Right lobe of liver (tissue), 6 donors: ENCODE data around the gene IQCH. TPM values are rescaled to one million over a fixed set of nuclear protein-coding genes. Genes with fewer than 3 reads are reported as not detected.

Experiments
- ATAC-seq, 4 donors: fragments of 200-7000 bp; cut with Tn5 transposase; one replicate each; pipeline ENCODE4 v1.9.1; 2020; ENCODE audit warnings: mild to moderate bottlenecking in 4 of 4, moderate library complexity in 4 of 4
- DNase-seq, 3 donors: peaks; one replicate each; pipeline ENCODE4 v3.0.0-alpha.2; 2020
- H3K27ac ChIP-seq, 3 donors: fragments of 200-600 bp; one replicate each; pipeline ENCODE4 v1.8.0; 2022
- H3K27me3 ChIP-seq, 2 donors: fragments of 200-600 bp; one replicate each; pipeline ENCODE4 v1.8.0; 2022
- H3K36me3 ChIP-seq, 4 donors: fragments of 200-600 bp; sonication (generic) in 1 of 4; one replicate each; pipeline versions ENCODE4 v1.5.1 to v1.8.0; 2017 to 2022; ENCODE audit warnings: control low read depth in 1 of 4
- H3K4me1 ChIP-seq, 4 donors: fragments of 200-600 bp; sonication (generic) in 1 of 4; one replicate each; pipeline versions ENCODE4 v1.5.1 to v1.8.0; 2017 to 2022; ENCODE audit warnings: control low read depth in 1 of 4
- H3K4me3 ChIP-seq, 3 donors: fragments of 200-600 bp; one replicate each; pipeline ENCODE4 v1.8.0; 2022
- H3K9me3 ChIP-seq, 4 donors: fragments of 200-600 bp; sonication (generic) in 1 of 4; one replicate each; pipeline versions ENCODE4 v1.5.1 to v1.8.0; 2017 to 2022; ENCODE audit warnings: control low read depth in 1 of 4
- CTCF ChIP-seq, 4 donors: fragments of 200-600 bp in 3 of 4; fragments of 450-650 bp in 1 of 4; IDR thresholded peaks; one replicate each; pipeline versions ENCODE4 v1.5.1 to v1.8.0; 2016 to 2022; ENCODE audit warnings: antibody characterized with exemption in 4 of 4, mild to moderate bottlenecking in 2 of 4
- POLR2A ChIP-seq: fragments of 450-650 bp; IDR thresholded peaks from one replicate; pipeline ENCODE4 v1.6.1; 2017; ENCODE audit warnings: antibody characterized with exemption, mild to moderate bottlenecking
- WGBS: methylation state at CpG from one replicate; pipeline ENCODE4 v1.1.6; 2018; ENCODE audit warnings: low coverage, low lambda C conversion rate; ENCODE audit not compliant: insufficient coverage; ENCODE audit errors: missing lambda C conversion rate; 5-methylcytosine and 5-hydroxymethylcytosine counted together
- intact Hi-C, 2 donors: fragments of 100-400 bp; cut with DNase I; formaldehyde crosslinking; loops; one replicate each; pipeline versions ENCODE4 v1.11.2 to v1.14.1; 2022
- total RNA-seq, 6 experiments: library from RNA; depleted of rRNA in 2 of 6; stranded (reverse); fragments of >200 nt in 2 of 6; fragmentation: NEBNext Ultra II Directional in 3 of 6; extraction: Animal tissue kit (Norgen Biotek cat#: 25700) in 3 of 6; gene quantifications; one replicate each; pipeline versions ENCODE4 v1.1.0 to v1.2.4, GENCODE V29; 2016 to 2023
- donor health status: DM: no; HTN: yes; CAD: no.
- donor health status: DM: no; HTN: no; CAD: no.
- donor health status: DM: no; HTN: no; CAD: no.
- donor health status: DM: no; HTN: yes; CAD: no.
- donor health status: DM: no; HTN: yes; CAD: no.

The IQCH gene
- total RNA-seq, 6 experiments from 2014 or later = 0.91 to 2.3 (median 1.4) TPM

GRCh38 chr15:67383899-67384298 lies 129.3 kb downstream of the IQCH start:
- no peak overlapping the region for H3K4me3 ChIP-seq
- H3K36me3 ChIP-seq = no peaks in the 10 kb centered on the region
- intact Hi-C loops = no loop called here
- DNase-seq (no peak), ATAC-seq (no peak)
- H3K27me3 ChIP-seq = no peaks in the 10 kb centered on the region
- H3K9me3 ChIP-seq = no peaks in the 10 kb centered on the region
- no peaks in the 10 kb centered on the region for H3K4me1 ChIP-seq
- WGBS = 85% methylated on average over 1 of the region's 1 CpG
- no peak for TF ChIP-seq CTCF (IDR thresholded peaks at IDR 0.05)
- no peak for TF ChIP-seq POLR2A
- H3K27ac ChIP-seq = no peak overlapping the region

- no peaks in the 10 kb centered on the region for H3K36me3 ChIP-seq
- TF ChIP-seq POLR2A (no peak), CTCF (IDR thresholded peaks at IDR 0.05) (no peak)
- no peak overlapping the region for H3K27ac ChIP-seq
- DNase-seq (no peak), ATAC-seq (no peak)
- no peaks in the 10 kb centered on the region for H3K4me1 ChIP-seq
- intact Hi-C loops = no loop called here
- no peaks in the 10 kb centered on the region for H3K27me3 ChIP-seq
- no peak overlapping the region for H3K4me3 ChIP-seq
- no peaks in the 10 kb centered on the region for H3K9me3 ChIP-seq
- WGBS = 65% methylated on average over 4 of the region's 4 CpGs
Observed at GRCh38 chr15:67384761-67385160, 130.2 kb downstream of the IQCH start.

- 38% methylated on average over 1 of the region's 1 CpG for WGBS
- TF ChIP-seq CTCF (IDR thresholded peaks at IDR 0.05) (peak in 1 of 4 donors; percentile 5), POLR2A (no peak)
- no peak for ATAC-seq
- Histone ChIP-seq H3K36me3 (no peaks in the 10 kb centered on the region), H3K4me3 (no peak overlapping the region), H3K27me3 (no peaks in the 10 kb centered on the region), H3K27ac (no peak overlapping the region), H3K4me1 (no peaks in the 10 kb centered on the region), H3K9me3 (no peaks in the 10 kb centered on the region)
- intact Hi-C loops = no loop called here
- no peak for DNase-seq
Observed at GRCh38 chr15:67385971-67386370, 131.4 kb downstream of the IQCH start.

DNA sequence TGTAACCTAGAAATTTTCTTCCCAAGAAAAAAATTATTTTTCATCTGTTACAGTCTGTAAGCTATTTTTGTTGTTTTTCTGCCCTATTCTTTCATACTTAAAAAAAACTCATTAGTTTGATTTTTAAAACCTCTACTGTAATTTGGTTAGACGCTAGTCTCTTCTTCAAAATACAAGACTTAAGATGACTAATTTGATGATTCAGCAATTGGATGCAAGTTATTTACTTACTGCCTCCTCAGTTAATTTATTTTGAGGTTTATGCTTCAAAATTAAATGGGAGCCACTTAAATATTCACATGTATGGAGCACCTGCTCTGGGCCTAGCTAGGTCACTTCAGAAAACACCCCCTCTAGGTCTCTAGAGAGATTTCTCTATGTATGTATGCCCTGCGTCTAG lies 132.4 kb downstream of the IQCH start:
- no peaks in the 10 kb centered on the region for H3K36me3 ChIP-seq
- TF ChIP-seq POLR2A (no peak), CTCF (IDR thresholded peaks at IDR 0.05) (no peak)
- intact Hi-C loops = no loop called here
- H3K4me1 ChIP-seq = no peaks in the 10 kb centered on the region
- no peak for DNase-seq
- H3K27ac ChIP-seq = no peak overlapping the region
- H3K27me3 ChIP-seq = no peaks in the 10 kb centered on the region
- WGBS = 96% methylated on average over 2 of the region's 2 CpGs
- H3K9me3 ChIP-seq = no peaks in the 10 kb centered on the region
- no peak overlapping the region for H3K4me3 ChIP-seq
- no peak for ATAC-seq

GRCh38 chr15:67389975-67390374 lies 135.4 kb downstream of the IQCH start:
- TF ChIP-seq POLR2A = no peak
- TF ChIP-seq CTCF (IDR thresholded peaks at IDR 0.05) = no peak
- H3K4me1 ChIP-seq = no peaks in the 10 kb centered on the region
- WGBS = 50% methylated on average over 1 of the region's 1 CpG
- ATAC-seq = no peak
- no peaks in the 10 kb centered on the region for H3K36me3 ChIP-seq
- no peaks in the 10 kb centered on the region for H3K27me3 ChIP-seq
- DNase-seq = no peak
- no peak overlapping the region for H3K4me3 ChIP-seq
- intact Hi-C loops = no loop called here
- no peak overlapping the region for H3K27ac ChIP-seq
- H3K9me3 ChIP-seq = no peaks in the 10 kb centered on the region
